Hepatocyte (in vitro differentiated cells): Measurements from ENCODE around the gene AIFM1. TPM values are rescaled to one million over a fixed set of nuclear protein-coding genes. Genes with fewer than 3 reads are reported as not detected.

Experiments
- DNase-seq: peaks from one replicate; pipeline ENCODE4 v3.0.0-alpha.2; 2016; ENCODE audit warnings: low spot score
- H2AFZ ChIP-seq: fragments of 200-600 bp; sonication (generic); 2 replicates; pipeline ENCODE4 v1.6.0; 2016; ENCODE audit warnings: antibody characterized with exemption, mild to moderate bottlenecking
- H3K27ac ChIP-seq: fragments of 200-600 bp; sonication (generic); 2 replicates; pipeline ENCODE4 v1.5.1; 2016; ENCODE audit warnings: mild to moderate bottlenecking
- H3K27me3 ChIP-seq: fragments of 200-600 bp; sonication (generic); 2 replicates; pipeline ENCODE4 v1.6.1; 2016
- H3K36me3 ChIP-seq: fragments of 200-600 bp; sonication (generic); replicated peaks from 2 replicates; pipeline ENCODE4 v1.5.1; 2016; ENCODE audit warnings: low read depth; ENCODE audit not compliant: insufficient read depth
- H3K4me1 ChIP-seq: fragments of 200-600 bp; sonication (generic); 2 replicates; pipeline ENCODE4 v1.5.1; 2016; ENCODE audit warnings: mild to moderate bottlenecking, moderate library complexity; ENCODE audit not compliant: insufficient read depth
- H3K4me2 ChIP-seq: fragments of 200-600 bp; sonication (generic); 2 replicates; pipeline ENCODE4 v1.6.0; 2016
- H3K4me3 ChIP-seq: fragments of 200-600 bp; sonication (generic); 2 replicates; pipeline ENCODE4 v1.5.1; 2016; ENCODE audit warnings: mild to moderate bottlenecking
- H3K79me2 ChIP-seq: fragments of 200-600 bp; sonication (generic); 2 replicates; pipeline ENCODE4 v1.6.0; 2017; ENCODE audit warnings: mild to moderate bottlenecking
- H3K9me2 ChIP-seq: fragments of 200-600 bp; sonication (generic); replicated peaks from 2 replicates; pipeline ENCODE4 v1.6.0; 2017; ENCODE audit warnings: mild to moderate bottlenecking; ENCODE audit not compliant: insufficient read depth
- H3K9me3 ChIP-seq: fragments of 200-600 bp; sonication (generic); 2 replicates; pipeline ENCODE4 v1.5.1; 2016; ENCODE audit warnings: low read depth, mild to moderate bottlenecking
- H4K20me1 ChIP-seq: fragments of 200-600 bp; sonication (generic); 2 replicates; pipeline ENCODE4 v1.6.0; 2016; ENCODE audit warnings: mild to moderate bottlenecking; ENCODE audit not compliant: insufficient read depth, poor library complexity, severe bottlenecking
- EZH2 ChIP-seq: fragments of 200-600 bp; sonication (generic); IDR thresholded peaks from 2 replicates; pipeline ENCODE4 v1.6.1; 2016; ENCODE audit warnings: antibody characterized with exemption, mild to moderate bottlenecking, borderline replicate concordance
- EZH2phosphoT487 ChIP-seq: fragments of 200-600 bp; sonication (generic); IDR thresholded peaks from one replicate; pipeline ENCODE4 v1.6.1; 2018; ENCODE audit warnings: antibody characterized with exemption, mild to moderate bottlenecking, low read depth, moderate library complexity; ENCODE audit not compliant: unreplicated experiment, severe bottlenecking
- WGBS: methylation state at CpG from one replicate; pipeline ENCODE4 v1.1.6; 2016; ENCODE audit warnings: low lambda C conversion rate; ENCODE audit errors: missing lambda C conversion rate; 5-methylcytosine and 5-hydroxymethylcytosine counted together
- polyA plus RNA-seq: library from polyadenylated mRNA; unstranded; fragments of >200 nt; fragmentation: Nextera tagmentation; extraction: Ambion mirVana; gene quantifications from 2 replicates; pipeline ENCODE4 v1.2.1, GENCODE V29; 2016
- total RNA-seq: library from RNA; depleted of rRNA; stranded (reverse); fragments of >200 nt; gene quantifications from 2 replicates; pipeline ENCODE4 v1.2.3, GENCODE V29; 2014
- TF ChIP-seq, protein P1 (sequence below): fragments of 200-600 bp; sonication (generic); IDR thresholded peaks from 2 replicates; pipeline ENCODE4 v1.5.1; 2016; ENCODE audit warnings: antibody characterized with exemption, mild to moderate bottlenecking; ENCODE audit not compliant: poor library complexity

Gene AIFM1
- total and polyA plus RNA-seq, 2 experiments from 2014 or later, result 54.9 to 70.8 TPM

DNA sequence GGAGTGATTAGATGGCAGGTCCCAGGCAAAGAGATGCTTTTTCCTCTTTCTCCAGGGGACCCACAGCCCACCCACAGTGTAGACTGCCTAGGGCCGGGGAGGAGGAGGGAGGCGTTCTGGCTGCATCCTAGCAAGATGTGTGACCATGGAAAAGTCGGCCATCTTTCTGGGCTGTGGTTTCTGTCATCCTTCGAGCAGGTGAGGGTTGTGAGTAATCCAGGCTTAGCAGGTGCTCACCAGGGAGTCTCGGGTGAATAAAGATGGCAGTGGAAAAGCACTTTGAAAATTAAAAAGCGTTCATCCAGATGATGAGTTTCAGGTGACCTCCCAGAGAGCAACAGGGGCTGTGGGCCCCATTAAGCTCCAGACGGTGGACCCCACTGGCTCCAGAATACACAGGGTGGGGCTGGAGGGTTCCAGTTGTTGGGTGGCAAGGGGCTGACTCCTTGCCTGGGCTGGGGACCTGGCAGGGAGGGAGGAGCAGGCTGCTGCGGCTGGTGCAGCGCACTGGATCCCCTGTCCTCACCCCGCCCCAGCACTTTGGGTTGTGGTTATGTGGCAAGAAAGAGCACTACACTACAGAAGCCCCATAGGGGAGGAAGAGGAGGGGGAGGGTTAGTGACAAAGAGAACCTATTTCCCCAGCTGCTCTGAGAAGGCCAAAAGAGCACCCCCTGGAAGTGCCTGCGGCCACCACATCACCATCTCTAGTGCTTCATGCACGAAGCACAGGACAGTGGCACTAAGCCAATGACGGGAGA is 79.0 kb downstream of the AIFM1 start:
- 71% methylated on average over 13 of the region's 13 CpGs for WGBS
- Histone ChIP-seq H3K9me2 (no peaks in the 10 kb centered on the region), H3K27ac (no peak overlapping the region), H3K27me3 (no peaks in the 10 kb centered on the region), H2AFZ (no peak overlapping the region), H3K4me2 (no peak overlapping the region), H3K4me3 (no peak overlapping the region), H3K36me3 (no peaks in the 10 kb centered on the region), H3K79me2 (peaks cover 8% of the 10 kb centered on the region), H3K4me1 (peaks cover 4% of the 10 kb centered on the region), H3K9me3 (no peaks in the 10 kb centered on the region), H4K20me1 (peaks cover 3% of the 10 kb centered on the region)
- TF ChIP-seq EZH2phosphoT487, result no peak
- TF ChIP-seq, protein P1, sequence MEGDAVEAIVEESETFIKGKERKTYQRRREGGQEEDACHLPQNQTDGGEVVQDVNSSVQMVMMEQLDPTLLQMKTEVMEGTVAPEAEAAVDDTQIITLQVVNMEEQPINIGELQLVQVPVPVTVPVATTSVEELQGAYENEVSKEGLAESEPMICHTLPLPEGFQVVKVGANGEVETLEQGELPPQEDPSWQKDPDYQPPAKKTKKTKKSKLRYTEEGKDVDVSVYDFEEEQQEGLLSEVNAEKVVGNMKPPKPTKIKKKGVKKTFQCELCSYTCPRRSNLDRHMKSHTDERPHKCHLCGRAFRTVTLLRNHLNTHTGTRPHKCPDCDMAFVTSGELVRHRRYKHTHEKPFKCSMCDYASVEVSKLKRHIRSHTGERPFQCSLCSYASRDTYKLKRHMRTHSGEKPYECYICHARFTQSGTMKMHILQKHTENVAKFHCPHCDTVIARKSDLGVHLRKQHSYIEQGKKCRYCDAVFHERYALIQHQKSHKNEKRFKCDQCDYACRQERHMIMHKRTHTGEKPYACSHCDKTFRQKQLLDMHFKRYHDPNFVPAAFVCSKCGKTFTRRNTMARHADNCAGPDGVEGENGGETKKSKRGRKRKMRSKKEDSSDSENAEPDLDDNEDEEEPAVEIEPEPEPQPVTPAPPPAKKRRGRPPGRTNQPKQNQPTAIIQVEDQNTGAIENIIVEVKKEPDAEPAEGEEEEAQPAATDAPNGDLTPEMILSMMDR, result no peak
- TF ChIP-seq EZH2, result no peak
- DNase-seq, result no peak

DNA sequence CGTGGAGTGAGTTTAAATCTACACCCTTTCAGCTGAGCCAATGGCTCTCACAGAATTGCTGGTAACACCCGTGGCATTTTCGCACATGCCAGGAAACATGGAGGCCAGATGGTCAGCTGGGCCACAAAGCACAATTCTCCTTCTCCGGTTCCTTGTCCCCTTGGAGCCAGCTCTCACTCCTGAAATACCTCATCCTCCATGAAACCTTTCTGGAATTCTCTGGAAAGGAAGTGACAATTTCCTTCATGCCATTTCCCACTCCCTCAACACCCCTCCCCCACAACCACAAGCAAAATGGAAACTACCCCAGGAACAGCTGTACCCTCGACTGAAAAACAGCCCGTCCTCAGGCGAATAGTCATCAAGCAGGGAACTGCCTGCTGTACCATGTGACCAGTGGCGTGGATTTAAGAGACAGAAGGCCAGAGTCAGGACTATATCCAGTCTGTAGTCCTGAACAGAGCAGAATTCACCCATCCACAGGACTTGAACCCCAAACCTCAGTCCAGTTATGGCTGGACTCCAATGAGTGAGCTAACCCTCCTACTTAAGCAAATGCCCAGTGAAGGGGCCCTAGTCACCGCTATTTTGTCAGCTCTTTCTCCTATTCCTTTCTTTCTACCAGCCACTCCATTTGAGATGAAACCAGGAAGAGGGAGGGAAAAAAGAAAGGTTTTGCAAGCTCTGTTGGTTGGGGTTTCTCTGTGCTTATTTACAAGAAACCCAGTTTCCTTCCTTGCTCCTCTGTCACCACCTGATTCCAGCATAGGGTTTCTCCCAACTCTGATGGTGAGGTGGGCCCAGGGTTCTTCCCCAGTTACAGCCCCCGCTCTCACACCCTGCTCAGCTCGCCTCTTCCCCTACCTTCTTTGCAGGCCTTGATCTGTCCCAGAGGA is 79.8 kb downstream of the AIFM1 start:
- Histone ChIP-seq H2AFZ (no peak overlapping the region), H3K9me3 (no peaks in the 10 kb centered on the region), H3K79me2 (peaks cover 8% of the 10 kb centered on the region), H3K4me3 (no peak overlapping the region), H3K9me2 (no peaks in the 10 kb centered on the region), H3K27me3 (no peaks in the 10 kb centered on the region), H3K4me1 (peaks cover 4% of the 10 kb centered on the region), H3K36me3 (no peaks in the 10 kb centered on the region), H3K4me2 (no peak overlapping the region), H4K20me1 (no peaks in the 10 kb centered on the region), H3K27ac (no peak overlapping the region)
- WGBS, result 77% methylated on average over 11 of the region's 11 CpGs
- TF ChIP-seq EZH2phosphoT487, result no peak
- TF ChIP-seq, protein P1, result no peak
- DNase-seq, result no peak

DNA sequence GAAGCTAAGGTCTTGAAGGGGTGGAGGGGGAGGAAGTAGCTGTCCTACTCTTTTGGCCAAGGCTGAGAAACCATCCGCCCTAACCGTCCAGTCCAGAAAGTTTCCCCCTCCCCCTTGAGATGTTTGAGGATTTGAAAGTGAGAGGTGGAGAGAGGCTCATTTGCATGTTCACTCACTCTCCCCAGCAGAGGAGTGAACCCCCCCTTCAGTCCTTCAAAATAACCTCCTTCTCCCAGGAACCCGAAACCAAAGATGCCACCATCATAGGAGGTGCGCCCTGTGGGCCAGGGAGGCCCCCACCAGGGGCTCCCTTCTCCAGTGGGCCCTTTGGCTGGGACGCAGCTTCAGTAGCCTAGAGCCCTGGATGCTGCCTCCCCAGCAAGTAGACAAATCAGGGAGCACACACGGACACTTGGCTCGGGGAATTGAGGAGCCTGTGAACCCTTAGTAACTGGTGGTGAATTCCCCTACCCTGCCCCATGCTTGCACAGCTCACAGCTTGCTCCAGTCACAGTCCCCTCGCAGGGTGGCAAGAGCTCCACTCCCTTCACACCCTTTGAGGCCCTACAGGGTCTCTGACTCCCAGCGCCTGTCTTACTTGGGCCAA is 80.9 kb downstream of the AIFM1 start:
- DNase-seq, result no peak
- 80% methylated on average over 9 of the region's 9 CpGs for WGBS
- Histone ChIP-seq H3K4me2 (no peak overlapping the region), H3K4me1 (peaks cover 4% of the 10 kb centered on the region), H3K9me2 (no peaks in the 10 kb centered on the region), H3K4me3 (no peak overlapping the region), H3K27ac (no peak overlapping the region), H3K27me3 (no peaks in the 10 kb centered on the region), H2AFZ (no peak overlapping the region), H3K79me2 (peaks cover 5% of the 10 kb centered on the region), H3K9me3 (no peaks in the 10 kb centered on the region), H3K36me3 (no peaks in the 10 kb centered on the region), H4K20me1 (no peaks in the 10 kb centered on the region)
- no peak for TF ChIP-seq EZH2
- TF ChIP-seq, protein P1, result no peak
- no peak for TF ChIP-seq EZH2phosphoT487
